GM19467 (cell line): Measurements from ENCODE around the gene CHSY1.
A peak's percentile ranks its signal among the peaks of the same experiment; 100 is the strongest.

ENCODE experiments used
- ATAC-seq: cut with Tn5 transposase; IDR thresholded peaks from one replicate; pipeline ENCODE4 v1.9.1; 2021; ENCODE audit warnings: mild to moderate bottlenecking, moderate library complexity; ENCODE audit not compliant: unreplicated experiment

CHSY1 gene

DNA sequence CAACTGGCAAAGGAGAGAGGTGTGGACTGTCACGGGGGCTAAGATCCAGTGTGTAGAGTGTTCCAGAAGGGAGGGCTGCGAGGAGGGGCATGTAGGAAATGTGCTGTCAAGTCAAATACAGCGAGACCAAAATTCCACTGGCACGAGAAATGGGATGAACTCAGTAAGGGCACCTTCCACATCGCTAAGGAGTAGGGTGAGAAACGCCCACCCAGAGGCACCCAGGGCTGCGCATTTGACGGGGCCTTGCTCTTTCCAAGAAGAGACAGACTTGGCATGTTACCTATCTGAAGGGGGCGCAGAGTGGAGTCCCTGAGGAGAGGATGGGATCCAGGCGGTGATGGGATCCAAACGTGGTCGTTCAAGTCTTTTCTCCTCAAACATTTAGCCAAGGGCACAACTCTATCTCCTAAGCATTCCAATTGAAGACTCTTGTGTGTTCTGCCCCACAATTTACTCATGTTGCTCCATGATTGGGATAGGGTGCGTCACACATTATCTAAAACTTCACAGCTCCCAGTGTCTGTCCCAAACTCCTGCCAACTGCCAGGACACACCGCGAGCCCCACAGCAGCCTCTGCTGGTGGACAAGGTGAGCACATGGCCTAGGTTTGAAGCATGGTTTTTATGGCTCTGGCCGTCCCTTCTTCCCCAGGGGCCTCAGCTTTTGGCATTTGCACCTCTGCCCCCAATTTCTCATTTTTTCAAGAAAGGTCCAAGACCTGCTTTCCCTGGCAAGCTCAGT lies 17.8 kb upstream of the CHSY1 start:
- no peak for ATAC-seq

DNA sequence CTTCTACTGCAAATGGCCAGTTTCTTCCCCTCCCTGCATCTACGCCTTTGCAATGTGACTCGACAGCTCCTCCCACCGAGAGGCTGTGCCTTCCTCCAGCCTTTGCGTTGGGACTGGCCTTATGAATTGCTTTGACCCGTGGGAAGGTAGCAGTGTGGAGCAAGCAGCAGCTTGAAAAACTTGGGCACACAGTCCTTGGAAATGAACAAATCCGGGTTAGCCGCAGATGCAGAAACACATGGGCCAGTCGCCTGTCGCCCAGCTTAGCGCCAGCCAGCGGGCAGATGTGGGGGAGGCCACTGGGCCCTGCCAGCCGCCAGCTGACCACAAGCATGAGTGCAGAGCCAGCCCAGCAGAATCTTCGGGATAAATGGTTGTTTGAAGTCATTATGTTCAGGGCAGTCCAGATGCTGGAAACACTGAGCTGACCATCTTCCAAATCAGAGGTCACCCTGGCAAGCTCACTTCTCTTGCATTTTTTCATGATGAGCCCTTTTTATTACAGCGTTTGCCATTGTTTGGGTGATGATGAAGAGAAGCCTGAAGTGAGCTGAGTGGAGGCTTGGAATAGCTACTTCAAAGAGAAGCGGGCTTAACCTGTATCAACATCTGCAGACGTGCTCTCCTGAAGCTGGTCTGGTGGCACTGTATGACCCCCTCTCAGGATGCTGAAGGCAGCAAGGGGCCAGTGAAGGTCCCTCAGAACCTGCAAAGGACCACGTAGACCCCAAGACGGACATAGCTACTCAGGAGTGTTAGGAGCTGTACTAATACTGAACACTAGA lies 15.7 kb upstream of the CHSY1 start:
- ATAC-seq, result no peak

DNA sequence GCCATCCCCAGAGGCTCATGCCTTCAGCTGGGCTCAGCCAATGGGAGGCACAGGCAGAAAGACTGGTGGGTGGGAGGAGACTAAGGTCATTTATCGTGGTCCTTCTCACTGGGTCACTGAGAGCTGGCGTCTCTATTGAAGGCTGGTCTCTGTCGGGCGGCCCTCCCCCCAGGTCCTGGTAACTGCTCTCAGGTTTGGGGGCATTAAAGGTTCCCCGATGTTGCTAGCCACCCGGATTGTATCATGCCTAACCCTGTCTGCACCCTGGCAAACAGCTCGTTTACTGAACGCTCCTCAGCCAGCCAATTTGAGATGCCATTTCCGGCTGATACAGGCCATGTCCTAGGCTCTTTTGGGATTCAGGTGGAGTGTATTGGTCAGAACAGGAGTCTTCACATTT lies 14.9 kb upstream of the CHSY1 start:
- ATAC-seq, result no peak

DNA sequence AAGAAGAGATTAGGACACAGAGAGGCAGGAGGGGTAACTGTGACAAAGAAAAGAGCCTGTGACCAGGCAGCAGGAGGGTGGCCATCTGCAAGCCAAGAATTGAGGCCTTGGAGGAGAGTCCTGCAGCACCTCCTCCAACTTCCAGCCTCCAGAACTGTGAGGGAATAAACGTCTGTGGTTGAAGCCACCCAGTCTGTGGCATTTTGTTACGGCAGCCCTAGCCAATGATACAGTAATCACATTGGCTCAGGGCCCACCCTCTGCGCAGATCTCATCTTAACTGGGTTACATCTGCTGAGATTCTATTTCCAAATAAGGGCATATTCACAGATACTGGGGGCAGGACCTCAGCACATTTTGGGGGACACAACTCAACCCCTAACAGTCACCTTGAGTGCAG lies 14.2 kb upstream of the CHSY1 start:
- ATAC-seq, result no peak

DNA sequence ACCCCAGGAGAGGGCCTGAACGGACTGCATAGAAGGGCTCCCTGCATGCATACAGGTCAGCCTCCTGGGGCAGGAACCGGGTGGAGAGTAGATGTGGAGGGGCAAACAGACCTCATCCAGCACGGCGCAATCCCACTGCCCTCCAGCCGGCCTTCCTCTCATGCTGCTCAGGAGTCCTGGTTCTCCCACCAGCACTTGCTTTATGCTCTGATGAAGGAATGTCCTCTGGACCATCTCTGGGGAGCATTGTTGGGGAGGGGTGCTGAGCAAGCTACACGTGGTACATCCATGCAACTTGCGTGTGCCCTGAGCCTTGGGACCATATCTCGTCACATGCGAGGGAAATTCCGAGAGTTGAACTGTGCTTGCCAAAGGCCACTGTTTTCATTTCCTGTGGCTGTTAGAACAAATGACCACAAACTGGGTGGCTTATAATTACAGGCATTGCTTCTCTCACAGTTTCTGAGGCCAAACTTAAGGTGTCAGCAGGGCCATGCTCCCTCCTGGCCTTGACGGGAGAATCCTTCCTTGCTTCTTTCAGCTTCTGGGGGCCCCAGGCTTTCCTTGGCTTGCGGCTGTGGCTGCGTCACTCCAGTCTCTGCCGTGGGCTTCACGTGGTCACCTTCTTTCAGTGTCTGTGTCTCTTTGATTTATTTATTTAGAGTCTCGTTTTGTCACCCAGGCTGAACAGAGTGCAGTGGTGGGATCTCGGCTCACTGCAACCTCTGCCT lies 13.2 kb upstream of the CHSY1 start:
- ATAC-seq, result no peak

DNA sequence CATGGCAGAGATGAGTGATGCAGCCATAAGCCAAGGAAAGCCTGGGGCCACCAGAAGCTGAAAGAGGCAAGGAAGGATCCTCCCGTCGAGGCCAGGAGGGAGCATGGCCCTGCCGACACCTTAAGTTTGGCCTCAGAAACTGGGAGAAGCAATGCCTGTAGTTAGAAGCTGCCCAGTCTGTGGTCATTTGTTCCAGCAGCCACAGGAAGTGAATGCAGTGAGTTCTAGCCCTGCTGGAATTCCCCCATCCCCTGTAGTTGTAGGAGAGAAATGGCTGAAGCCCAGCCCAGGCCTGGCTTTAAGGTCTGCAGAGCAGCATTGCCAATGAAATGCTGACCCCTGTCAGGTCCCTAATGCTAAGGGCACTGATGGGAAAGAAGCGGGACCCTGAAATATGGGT lies 12.2 kb upstream of the CHSY1 start:
- no peak for ATAC-seq

DNA sequence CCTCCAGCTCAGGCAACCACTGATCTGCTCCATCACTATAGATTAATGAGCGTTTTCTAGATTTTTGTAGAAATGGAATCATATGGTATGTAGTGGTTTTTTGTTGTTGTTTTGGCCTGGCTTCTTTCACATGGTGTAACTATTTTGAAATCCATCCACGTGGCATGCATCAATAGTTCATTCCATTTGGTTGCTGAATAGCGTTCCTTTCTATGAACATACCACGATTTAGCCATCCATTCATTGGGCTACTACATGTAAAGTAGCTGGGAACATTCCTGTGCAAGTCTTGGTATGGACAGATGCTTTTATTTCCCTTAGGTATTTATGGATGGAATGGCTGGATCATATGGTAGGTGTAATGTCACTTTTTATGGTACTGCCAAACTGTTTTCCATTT lies 10.7 kb upstream of the CHSY1 start:
- no peak for ATAC-seq

DNA sequence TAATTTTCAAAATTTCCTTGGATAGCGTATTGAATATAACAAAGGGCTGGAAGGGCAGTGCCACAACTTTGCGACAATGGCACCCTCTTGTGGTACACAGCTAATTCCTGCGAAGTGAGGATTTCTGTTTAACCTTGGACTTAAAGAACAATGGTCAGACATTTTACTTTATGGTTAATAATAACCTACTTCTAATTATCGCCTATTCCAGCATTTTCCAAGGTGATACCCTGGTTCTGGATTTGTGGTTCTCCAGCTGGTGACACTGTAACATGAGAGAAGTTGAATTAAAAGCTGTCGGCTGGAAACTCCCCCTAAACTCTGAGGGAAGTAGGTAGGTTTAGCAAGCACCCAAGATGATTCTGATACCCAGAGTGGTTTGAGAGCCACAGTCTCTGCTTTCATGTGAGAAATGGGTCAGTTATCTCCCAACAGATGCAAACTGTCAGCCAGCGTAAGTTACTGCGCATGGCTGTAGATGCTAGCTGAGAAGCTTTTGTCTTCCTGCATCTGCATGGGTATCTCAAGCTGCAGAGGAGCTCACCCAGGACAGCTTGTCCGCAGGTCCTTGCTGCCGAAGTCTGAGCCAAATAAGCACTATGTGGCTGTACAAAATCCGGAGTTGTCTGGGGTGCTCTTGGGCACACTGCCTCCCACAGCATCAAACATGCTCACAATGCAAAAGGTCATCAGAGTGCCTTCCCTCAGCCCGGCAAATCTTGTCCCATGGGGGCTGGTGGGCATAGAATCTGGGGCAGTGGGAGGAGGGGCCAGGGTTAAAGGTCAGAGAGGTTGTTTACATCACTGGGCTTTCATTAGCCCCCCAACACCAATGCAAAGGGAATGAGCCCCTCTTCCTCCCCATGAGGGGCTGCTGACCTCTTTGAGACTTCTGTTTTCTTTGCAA lies 6.6 kb upstream of the CHSY1 start:
- no peak for ATAC-seq

DNA sequence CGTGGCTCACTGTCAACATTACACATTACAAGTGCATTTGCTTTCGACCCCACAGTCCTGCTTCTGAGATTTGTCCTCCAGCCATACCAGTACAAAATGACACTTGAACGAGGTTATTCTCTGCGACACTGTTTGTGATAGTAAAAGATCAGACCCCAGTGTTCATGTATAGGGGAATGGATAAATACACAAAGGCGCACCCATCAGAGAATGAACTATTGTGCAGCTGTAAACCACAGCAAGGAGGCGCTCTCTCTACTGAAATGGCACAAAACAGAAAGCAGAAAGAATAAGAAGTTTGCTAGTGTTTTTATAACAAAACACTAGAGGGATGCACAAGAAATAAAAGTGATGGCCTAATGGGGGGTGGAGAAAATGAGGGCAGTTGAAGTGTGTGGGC lies 4.9 kb upstream of the CHSY1 start:
- no peak for ATAC-seq

DNA sequence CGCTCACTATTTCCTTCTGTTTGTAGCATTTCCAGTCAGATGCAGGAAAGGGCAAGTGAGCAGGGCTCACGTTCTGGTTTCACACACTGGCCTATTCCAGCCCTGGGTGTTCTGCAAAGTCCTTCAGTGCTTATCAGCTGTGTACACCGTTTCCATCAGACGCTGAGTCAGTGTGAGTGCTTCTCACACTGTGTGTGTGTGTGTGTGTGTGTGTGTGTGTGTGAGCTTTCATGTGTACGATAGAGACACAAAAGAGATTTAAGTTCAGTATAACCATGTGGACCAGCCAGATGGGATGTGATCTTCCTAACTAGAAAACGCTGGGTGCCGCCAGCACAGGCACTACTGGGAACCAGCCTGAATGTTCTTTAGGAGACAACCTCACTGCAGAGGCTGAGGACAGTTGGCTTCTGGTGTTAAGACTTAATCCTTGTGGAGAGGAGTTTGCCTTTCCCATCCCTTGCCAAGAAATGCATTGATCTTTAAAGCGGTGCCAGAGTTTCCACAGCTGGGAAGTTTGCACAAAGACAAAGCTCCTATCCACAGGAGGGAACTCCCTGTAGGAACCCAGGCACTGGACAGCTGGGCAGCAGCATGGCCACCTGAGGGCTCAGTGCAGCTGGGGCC lies 3.9 kb upstream of the CHSY1 start:
- ATAC-seq, result no peak

DNA sequence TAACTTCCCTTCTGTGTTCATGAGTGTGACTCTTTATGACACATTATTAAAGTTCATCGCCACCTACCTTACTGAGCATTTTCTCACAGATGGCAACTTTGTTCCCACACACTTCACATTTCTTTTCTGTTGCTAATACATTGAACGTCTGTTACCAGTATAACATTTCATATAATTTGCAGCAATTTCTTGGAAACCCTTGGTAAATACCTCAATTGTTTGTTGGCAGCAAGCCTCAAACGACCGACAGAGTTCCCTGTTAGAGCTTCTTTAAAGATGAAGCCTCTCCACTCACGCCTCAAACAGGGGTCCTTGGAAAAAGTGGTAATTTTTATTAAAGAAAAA lies 3.2 kb upstream of the CHSY1 start:
- no peak for ATAC-seq

DNA sequence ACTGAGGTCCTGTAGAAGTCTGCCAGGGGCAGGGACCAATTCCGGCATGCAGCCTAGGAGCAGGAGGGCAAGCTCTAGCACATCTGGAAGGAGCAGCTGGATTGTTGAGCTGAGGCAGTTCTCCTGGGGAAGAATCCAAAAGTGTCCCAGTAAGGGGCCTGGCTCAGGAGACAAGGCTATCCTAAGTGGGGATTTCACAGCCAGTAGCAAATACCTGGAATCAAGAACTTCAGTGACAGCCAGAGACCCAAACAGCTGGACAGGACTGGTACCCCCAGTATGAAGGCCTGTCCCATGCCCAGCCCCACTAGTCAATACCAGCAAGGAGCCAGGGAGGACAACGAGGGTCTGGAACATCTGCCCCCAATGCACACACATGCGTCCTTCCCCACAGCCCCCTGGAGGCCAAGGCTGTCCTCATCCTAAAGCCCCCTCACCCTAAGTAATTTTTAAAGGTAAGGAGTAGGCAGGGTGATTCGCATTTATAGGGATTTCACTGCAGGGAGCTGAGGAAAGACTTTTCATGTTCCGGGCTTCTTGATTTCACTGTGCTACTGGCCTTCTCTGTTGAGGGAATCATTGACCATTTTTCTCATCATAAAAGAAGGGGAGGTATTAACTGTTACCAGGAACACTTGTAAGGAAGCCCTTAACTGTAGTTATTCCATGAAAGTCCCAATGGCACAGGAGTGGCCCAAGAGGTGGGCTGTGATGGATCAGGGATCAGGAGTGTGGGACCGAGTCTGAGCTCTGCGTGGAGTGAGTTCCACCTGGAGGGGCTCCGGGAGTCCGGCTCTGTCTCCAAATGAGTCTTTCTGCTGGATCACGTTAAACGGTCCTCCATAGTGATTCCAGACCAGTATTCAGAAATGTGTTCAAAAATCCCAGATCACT lies 2.6 kb upstream of the CHSY1 start:
- no peak for ATAC-seq

DNA sequence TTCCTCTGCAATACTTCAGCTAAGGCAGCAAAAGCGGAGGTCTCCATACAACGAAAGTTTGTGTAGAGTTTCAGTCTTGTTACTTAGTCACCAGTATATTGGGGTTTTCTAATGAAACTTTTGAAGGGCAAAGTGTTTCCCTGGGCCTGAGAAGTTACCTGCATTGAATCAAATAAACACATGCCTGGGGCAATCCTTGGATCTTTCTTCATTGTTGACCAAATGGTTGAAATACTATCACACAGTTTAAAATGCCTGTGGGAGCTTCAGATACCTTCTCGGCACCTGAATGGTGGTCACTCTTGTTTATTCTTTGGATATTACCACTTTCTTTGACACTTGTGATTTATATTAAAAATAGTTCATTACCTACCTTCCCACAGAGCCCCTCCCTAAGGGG lies 988 bp upstream of the CHSY1 start:
- ATAC-seq, result no peak

DNA sequence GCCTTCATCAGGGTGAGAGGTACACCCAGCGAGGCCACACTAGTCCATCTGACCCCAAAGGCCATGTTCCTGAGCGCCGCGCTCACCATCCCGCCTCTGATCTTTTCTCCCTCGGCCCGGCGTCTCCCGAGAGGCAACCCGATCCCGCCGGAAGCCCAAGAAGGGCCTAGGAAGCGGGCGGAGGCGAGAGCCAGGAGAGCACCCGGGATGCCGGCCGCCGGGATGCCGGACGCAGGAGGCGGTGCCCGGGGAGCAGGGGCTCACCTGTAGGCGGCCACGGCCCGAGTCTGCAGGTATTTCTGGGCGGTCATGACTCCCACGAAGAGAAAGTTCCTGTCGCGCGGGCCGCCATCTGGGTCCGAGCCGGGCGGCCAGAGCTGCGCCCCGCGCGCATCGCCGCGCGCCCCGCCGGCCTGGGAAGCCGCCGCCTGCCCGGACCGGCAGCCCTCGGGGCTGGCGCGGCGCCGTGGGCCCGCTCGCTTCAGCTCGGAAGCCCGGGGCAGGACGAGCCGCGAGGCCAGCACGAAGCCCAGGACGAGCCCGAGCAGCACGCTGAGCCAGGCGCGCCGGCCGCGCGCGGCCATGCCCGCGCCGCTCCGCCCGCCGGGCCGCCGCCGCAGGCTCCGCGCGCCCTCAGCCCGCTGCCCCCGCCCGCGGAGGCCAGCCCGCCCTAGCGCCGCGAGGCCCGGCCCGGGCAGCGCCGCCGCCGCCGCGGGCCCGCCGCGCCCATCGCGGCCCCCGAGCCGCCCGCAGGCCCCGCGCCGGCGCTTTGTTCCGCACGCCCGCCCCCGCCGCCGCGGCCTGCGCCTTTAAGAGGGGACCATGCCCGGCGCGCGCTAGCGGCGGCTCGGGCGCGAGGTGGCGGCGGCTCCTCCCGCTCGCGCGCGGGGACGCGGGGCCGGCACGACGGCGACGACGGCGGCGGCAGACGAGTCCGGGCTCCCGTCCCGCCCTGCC lies 697 bp downstream of the CHSY1 start:
- ATAC-seq, result peak; percentile 32

DNA sequence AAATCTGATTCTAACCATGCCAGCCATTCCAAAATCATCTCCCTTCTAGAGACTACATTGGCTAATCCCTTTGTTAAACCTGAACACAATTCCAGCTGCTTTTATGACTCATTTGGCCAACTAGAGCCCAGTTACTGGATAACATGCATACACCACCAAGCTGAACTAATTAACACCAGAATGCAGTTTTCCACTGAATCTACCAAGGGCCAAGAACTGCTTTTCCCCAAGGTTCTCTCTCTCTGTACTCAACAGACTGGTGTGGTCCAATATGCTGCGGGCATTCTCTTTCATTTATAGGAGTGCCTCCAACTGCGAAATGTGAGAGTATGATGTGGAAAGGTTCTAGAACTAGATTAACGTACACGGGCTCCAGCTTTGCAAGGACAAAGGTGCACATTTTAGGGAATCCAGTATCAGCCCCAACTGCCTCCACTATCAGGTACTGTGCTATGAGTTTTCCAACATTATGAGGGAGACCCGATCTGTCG lies 1.5 kb downstream of the CHSY1 start:
- ATAC-seq, result no peak

DNA sequence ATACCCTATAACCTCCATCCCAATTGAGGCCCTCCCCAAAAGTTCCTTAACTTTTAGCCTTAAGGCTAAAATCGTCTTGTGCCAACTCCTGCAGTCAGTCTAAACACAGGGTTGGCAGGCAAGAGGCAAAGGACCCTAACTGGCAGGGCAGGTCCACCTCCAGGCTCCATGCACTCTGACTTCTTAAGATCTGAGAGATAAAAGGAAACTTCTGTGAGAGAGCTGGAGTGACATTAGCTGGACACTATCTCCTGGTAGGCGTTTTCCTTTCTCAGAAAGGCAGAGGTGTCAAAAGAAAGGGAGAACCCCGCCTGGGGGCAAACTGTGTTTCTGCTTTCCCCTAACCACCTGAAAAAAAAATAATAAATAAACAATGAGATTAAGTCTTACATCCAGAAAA lies 3.6 kb downstream of the CHSY1 start:
- ATAC-seq, result no peak

DNA sequence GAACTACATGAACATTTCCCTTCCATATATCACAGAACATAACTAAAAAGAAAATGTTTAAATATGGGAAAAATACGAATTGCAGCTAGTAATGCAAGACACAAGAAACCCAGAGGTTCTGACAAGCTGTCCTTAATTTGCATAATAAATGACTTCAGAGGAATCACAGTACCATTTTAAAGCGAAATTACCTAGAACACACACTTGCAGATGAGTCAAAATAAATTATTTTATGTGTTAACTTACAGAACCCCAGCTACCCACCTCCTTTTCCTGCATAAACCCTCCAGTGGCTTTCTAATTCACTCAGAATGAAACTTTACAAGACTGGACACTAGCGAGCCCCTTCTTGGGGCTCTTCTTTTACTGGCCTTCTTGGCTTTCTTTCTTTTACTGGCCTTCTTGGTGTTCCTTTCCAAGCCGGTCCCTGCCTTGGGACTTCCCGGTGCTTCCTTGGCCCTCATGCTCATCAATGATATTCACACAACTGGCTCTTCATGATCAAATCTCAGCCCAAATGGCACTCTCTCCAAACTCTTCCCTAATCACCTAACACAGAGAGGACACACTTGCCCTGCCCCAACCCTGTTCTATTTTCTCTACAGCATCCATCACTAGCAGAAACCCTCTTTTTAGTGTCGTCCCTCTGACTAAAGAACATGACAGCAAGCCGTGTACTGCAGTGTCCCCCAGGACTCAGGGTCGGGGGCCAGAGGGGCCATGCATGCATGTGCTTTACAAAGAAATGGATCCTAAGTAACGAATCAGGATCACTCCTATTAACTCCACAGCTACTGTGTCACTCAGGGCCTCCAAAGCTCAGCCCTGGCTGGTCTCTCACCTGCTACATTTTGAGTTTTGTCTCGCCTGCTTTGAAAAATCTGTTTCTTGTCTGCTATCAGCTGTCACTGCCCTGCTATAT lies 4.8 kb downstream of the CHSY1 start:
- ATAC-seq, result no peak
